Measurements from ENCODE around the gene NUMBL.

The NUMBL gene

DNA sequence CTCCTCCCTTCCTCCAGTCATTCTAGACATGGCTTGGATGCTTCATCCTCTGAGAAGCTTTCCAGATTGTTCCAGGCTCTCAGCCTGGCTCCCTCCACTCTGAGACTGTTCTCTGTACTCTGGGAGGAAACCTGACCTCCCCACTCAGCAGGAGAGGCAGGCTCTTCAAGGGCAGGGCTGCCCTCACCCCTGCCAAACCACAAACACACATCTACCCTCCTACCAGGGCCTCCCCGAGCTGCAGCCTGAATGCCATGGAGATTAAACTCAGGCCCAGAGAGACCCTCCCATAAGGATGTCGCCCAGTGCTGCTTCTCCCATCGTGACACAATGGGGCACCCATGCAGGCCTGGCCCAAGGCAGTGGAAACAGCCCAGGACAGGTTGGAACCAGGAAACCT, 16.2 kb downstream of the NUMBL start:
- no peak overlapping the region for H3K27ac ChIP-seq (ENCODE audit: low read depth, low read length, severe bottlenecking)
- H3K9me3 ChIP-seq (ENCODE audit: control insufficient read depth, low read length), result peaks cover 4% of the 10 kb centered on the region
- no peak overlapping the region for H3K4me3 ChIP-seq (ENCODE audit: extremely low read depth, insufficient read depth, low read length, poor library complexity, severe bottlenecking)
- H3K4me1 ChIP-seq (ENCODE audit: control insufficient read depth, insufficient read depth, low read length, poor library complexity, severe bottlenecking), result no peaks in the 10 kb centered on the region
- WGBS, 2 experiments (ENCODE audit: insufficient coverage in 2 of 2), result 90 to 96% methylated on average over 3 of the region's 3 CpGs
- H3K36me3 ChIP-seq (ENCODE audit: control insufficient read depth, insufficient read depth, low read length), result peaks cover 97% of the 10 kb centered on the region

DNA sequence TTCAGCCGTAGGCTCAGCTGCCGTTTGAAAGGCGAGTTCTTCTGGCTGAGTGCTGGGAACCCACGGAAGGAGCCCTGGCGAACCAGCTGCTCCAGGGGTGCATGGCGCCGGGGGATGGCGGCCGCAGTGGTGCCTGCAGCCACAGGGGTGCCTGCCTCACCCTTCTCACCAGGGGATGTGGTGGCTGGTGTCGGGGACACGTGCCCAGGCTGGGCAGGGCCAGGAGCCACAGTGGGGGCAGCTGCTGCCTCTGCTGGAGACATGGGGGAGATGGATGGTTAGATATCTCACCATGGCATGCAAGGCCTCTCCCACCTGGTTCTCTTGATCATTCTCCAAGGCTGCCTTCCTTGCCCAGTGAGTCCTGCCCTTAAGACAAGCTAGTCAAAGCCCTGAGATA, 17.1 kb downstream of the NUMBL start:
- H3K9me3 ChIP-seq (ENCODE audit: control insufficient read depth, low read length), result peaks cover 4% of the 10 kb centered on the region
- H3K4me1 ChIP-seq (ENCODE audit: control insufficient read depth, insufficient read depth, low read length, poor library complexity, severe bottlenecking), result no peaks in the 10 kb centered on the region
- no peak overlapping the region for H3K4me3 ChIP-seq (ENCODE audit: extremely low read depth, insufficient read depth, low read length, poor library complexity, severe bottlenecking)
- WGBS, 2 experiments (ENCODE audit: insufficient coverage in 2 of 2), result 96 to 98% methylated on average over 8 to 9 of the region's 11 CpGs
- H3K36me3 ChIP-seq (ENCODE audit: control insufficient read depth, insufficient read depth, low read length), result peaks cover 97% of the 10 kb centered on the region
- H3K27ac ChIP-seq (ENCODE audit: low read depth, low read length, severe bottlenecking), result no peak overlapping the region

DNA sequence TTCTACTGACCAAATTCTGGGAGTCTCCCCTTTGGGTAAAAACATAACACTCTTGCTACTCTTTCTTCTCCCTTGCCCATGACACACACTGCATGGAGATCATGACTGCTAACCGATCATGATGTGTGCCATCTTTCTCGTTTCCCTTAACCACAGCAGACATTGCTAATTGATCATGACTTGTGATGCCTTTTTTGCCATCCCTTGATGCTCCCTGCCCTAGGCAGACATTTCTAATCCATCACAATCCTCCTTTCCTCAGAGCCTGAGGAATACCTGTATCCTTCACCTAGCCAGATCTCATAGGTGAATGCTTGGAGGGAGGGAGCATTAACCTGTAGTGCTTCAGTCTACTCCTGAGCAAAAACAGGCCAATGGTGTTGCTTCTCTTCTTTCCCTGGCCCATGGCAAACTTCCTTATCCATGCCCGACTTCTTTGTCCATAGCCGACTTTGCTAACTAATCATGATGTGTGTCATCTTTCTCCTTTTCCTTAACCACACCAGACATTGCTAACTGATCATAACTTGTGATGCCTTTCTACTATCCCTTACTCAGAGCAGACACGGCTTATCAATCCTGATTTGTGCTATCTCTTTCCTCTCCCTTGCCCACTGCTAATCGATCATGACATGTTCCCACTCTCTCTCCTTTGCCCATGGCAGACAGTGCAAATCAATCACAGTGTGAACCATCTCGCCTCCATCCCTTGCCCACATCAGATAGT, 17.7 kb downstream of the NUMBL start:
- 94 to 95% methylated on average over 7 of the region's 7 CpGs for WGBS, 2 experiments (ENCODE audit: insufficient coverage in 2 of 2)
- peaks cover 4% of the 10 kb centered on the region for H3K9me3 ChIP-seq (ENCODE audit: control insufficient read depth, low read length)
- no peak overlapping the region for H3K4me3 ChIP-seq (ENCODE audit: extremely low read depth, insufficient read depth, low read length, poor library complexity, severe bottlenecking)
- no peak overlapping the region for H3K27ac ChIP-seq (ENCODE audit: low read depth, low read length, severe bottlenecking)
- peaks cover 96% of the 10 kb centered on the region for H3K36me3 ChIP-seq (ENCODE audit: control insufficient read depth, insufficient read depth, low read length)
- no peaks in the 10 kb centered on the region for H3K4me1 ChIP-seq (ENCODE audit: control insufficient read depth, insufficient read depth, low read length, poor library complexity, severe bottlenecking)

DNA sequence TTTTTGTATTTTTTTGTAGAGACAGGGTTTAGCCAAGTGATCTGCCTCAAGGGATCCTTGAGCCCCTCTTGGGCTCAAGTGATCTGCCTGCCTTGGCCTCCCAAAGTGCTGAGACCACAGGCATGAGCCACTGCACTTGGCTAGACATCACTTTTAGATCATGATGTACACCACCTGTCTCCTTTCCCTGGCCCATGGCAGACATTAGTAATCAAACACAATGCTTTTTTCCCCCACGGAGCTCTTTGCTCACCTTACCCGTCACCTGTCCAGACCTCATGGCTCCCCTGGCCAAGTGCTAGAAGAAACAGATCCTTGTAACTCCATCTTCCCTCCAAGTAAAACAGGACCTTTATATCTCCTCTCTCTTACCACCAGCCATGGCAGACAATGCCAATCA, 18.4 kb downstream of the NUMBL start:
- Histone ChIP-seq H3K36me3 (ENCODE audit: control insufficient read depth, insufficient read depth, low read length) (peaks cover 96% of the 10 kb centered on the region), H3K9me3 (ENCODE audit: control insufficient read depth, low read length) (peaks cover 4% of the 10 kb centered on the region), H3K4me1 (ENCODE audit: control insufficient read depth, insufficient read depth, low read length, poor library complexity, severe bottlenecking) (no peaks in the 10 kb centered on the region), H3K4me3 (ENCODE audit: extremely low read depth, insufficient read depth, low read length, poor library complexity, severe bottlenecking) (no peak overlapping the region), H3K27ac (ENCODE audit: low read depth, low read length, severe bottlenecking) (no peak overlapping the region)
- 83 to 90% methylated on average over 1 to 2 of the region's 2 CpGs for WGBS, 2 experiments (ENCODE audit: insufficient coverage in 2 of 2)

DNA sequence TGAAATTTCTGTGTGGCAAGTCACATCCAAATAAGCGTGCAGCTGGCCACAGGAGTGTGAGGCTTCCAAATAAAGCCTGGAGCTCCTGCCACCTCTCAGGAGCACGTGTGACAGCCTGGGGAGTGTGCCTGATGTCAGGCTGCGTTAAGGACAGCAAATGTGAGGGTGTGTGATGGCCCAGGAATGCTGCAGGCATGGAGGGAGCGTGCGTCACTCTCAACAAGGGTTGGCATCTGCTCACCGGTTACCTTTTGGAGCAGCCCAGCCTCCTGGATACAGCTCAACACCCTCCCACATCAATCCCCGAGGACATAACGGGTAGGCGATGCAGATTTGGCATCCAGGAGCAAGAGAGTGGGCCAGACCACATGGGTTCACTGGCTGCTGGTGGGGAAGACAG, 19.0 kb downstream of the NUMBL start:
- 93 to 98% methylated on average over 5 to 8 of the region's 9 CpGs for WGBS, 2 experiments (ENCODE audit: insufficient coverage in 2 of 2)
- Histone ChIP-seq H3K27ac (ENCODE audit: low read depth, low read length, severe bottlenecking) (no peak overlapping the region), H3K4me3 (ENCODE audit: extremely low read depth, insufficient read depth, low read length, poor library complexity, severe bottlenecking) (no peak overlapping the region), H3K36me3 (ENCODE audit: control insufficient read depth, insufficient read depth, low read length) (peaks cover 91% of the 10 kb centered on the region), H3K9me3 (ENCODE audit: control insufficient read depth, low read length) (peaks cover 4% of the 10 kb centered on the region), H3K4me1 (ENCODE audit: control insufficient read depth, insufficient read depth, low read length, poor library complexity, severe bottlenecking) (no peaks in the 10 kb centered on the region)

DNA sequence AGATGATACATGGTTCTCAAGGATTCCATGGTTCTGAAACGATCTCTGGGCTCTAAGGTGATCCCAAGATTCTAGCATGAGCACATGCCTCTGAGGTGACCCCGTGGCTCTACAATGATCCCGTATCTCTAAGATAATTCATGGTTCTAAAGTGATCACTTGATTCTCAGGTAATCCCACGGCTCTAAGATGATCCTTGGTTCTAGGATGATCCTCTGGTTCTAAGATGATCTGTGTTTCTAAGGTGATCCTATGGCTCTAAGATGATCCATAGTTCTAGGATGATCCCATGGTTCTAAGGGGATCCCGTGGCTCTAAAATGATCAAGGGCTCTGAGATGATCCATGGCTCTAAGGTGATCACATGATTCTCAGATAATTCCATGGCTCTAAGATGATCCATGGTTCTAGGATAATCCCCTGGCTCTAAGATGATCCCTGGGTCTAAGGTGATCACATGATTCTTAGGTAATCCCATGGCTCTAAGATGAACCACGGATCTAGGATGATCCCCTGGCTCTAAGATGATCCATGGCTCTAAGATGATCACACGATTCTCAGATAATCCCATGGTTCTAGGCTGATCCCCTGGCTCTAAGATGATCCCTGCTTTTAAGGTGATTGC, 21.3 kb downstream of the NUMBL start:
- Histone ChIP-seq H3K36me3 (ENCODE audit: control insufficient read depth, insufficient read depth, low read length) (peaks cover 70% of the 10 kb centered on the region), H3K4me3 (ENCODE audit: extremely low read depth, insufficient read depth, low read length, poor library complexity, severe bottlenecking) (no peak overlapping the region), H3K9me3 (ENCODE audit: control insufficient read depth, low read length) (peaks cover 4% of the 10 kb centered on the region), H3K4me1 (ENCODE audit: control insufficient read depth, insufficient read depth, low read length, poor library complexity, severe bottlenecking) (peaks cover 1% of the 10 kb centered on the region), H3K27ac (ENCODE audit: low read depth, low read length, severe bottlenecking) (no peak overlapping the region)
- 91 to 96% methylated on average over 7 of the region's 7 CpGs for WGBS, 2 experiments (ENCODE audit: insufficient coverage in 2 of 2)

DNA sequence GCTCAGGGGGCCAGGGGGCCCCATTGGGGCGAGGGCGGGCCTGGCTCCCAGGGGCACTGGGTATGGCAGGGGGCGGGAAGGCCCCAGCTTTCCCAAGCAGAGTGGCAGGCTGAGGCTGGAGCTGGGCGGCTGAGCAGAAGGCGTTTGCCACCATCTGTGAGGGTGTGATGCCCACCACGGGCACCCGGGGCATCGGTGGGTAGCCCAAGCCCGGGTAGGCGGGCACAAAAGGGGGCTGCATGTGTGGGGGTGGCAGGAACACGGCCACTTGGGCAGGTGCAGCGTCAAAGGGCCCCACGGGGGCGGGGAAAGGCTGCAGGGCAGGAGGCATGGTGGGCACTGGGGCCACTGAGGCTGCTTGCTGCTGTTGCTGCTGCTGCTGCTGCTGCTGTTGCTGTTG, 22.8 kb downstream of the NUMBL start:
- H3K4me1 ChIP-seq (ENCODE audit: control insufficient read depth, insufficient read depth, low read length, poor library complexity, severe bottlenecking), result peaks cover 9% of the 10 kb centered on the region
- peaks cover 4% of the 10 kb centered on the region for H3K9me3 ChIP-seq (ENCODE audit: control insufficient read depth, low read length)
- peaks cover 55% of the 10 kb centered on the region for H3K36me3 ChIP-seq (ENCODE audit: control insufficient read depth, insufficient read depth, low read length)
- H3K4me3 ChIP-seq (ENCODE audit: extremely low read depth, insufficient read depth, low read length, poor library complexity, severe bottlenecking), result no peak overlapping the region
- 95 to 96% methylated on average over 12 to 14 of the region's 14 CpGs for WGBS, 2 experiments (ENCODE audit: insufficient coverage in 2 of 2)
- no peak overlapping the region for H3K27ac ChIP-seq (ENCODE audit: low read depth, low read length, severe bottlenecking)

DNA sequence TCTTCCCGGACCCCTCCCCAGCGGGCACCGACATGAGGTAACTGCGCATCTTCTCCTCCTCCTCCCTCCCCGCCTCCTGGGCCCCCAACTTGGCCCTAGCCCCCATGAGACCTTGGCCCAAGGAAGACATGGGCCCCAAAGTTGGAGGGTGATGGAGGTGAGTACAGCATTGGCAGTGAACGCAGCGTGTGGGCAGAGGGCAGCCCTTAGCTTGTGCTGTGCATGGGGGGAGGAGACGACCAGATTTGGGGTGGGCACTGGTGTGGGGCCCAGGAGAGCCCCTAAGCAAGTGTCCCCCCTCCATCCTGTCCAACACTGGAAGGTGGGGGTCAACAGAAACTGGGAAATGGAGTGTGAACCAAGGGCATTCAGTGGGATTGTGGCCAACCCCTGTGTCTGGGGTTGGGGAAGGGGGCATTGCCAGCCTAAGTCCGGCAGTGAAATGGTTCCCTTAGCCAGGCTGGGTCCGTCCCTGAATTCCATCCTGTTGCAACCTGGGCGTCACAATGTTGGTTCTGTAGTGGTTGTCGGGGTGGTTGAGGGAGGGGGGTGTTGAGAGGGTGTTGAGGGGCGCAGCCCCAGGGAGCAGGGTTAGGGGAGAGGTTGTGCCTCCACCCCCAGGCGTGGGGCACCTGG, 23.5 kb downstream of the NUMBL start:
- Histone ChIP-seq H3K27ac (ENCODE audit: low read depth, low read length, severe bottlenecking) (no peak overlapping the region), H3K4me1 (ENCODE audit: control insufficient read depth, insufficient read depth, low read length, poor library complexity, severe bottlenecking) (peaks cover 9% of the 10 kb centered on the region)
- 93 to 98% methylated on average over 3 to 9 of the region's 14 CpGs for WGBS, 2 experiments (ENCODE audit: insufficient coverage in 2 of 2)

DNA sequence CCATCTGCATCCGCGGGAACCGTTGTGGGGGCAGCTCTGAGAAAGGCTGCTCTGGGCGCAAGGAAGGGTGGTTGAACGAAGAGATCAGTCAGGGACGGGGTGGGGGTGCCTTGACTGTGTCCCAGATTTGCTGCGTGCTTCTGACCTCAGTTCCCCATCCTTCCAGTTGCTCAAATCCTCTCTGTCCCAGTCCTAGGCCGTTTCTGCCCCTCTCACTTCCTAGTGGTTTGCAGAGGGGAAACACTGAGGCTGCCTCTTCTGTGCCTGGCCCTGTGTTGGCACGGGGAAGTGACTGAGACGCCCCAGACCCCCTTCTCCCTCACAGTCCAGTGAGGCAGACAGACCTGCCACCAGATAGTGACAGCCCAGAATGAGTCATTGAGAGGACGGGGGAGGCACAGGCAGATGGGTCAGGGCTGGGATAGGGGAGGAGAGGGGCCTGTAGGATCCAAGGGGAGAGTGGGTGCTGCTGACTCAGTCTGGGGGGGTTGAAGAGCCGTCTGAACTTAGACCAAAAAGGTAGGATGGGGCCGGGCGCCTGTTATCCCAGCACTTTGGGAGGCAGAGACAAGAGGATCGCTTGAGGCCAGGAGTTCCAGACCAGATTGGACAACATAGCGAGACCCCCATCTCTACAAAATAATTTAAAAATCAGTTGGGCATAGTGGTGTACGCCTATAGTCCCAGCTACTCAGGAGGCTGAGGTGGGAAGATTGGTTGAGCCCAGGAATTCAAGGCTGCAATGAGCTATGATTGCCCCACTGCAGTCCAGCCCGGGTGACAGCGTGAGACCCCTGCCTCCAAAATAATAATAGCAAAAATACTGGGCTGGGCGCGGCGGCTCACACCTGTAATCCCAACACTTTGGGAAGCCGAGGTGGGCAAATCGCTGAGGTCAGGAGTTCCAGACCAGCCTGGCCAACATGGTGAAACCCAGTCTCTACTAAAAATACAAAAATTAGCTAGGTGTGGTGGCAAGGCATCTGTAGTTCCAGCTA, 26.5 kb downstream of the NUMBL start:
- Histone ChIP-seq H3K4me3 (ENCODE audit: extremely low read depth, insufficient read depth, low read length, poor library complexity, severe bottlenecking) (peak overlapping the region; percentile 59), H3K36me3 (ENCODE audit: control insufficient read depth, insufficient read depth, low read length) (peaks cover 20% of the 10 kb centered on the region), H3K27ac (ENCODE audit: low read depth, low read length, severe bottlenecking) (peak overlapping the region; percentile 87), H3K4me1 (ENCODE audit: control insufficient read depth, insufficient read depth, low read length, poor library complexity, severe bottlenecking) (peaks cover 9% of the 10 kb centered on the region), H3K9me3 (ENCODE audit: control insufficient read depth, low read length) (no peaks in the 10 kb centered on the region)
- WGBS, 2 experiments (ENCODE audit: insufficient coverage in 2 of 2), result 62 to 81% methylated on average over 15 of the region's 24 CpGs

More for the DNA sequence above, 23.5 kb downstream of the NUMBL start:
- H3K36me3 ChIP-seq (ENCODE audit: control insufficient read depth, insufficient read depth, low read length), result peaks cover 48% of the 10 kb centered on the region
- no peak overlapping the region for H3K4me3 ChIP-seq (ENCODE audit: extremely low read depth, insufficient read depth, low read length, poor library complexity, severe bottlenecking)
- peaks cover 4% of the 10 kb centered on the region for H3K9me3 ChIP-seq (ENCODE audit: control insufficient read depth, low read length)

Measured in mesodermal cell (in vitro differentiated cells).